MM.1S (cell line): ENCODE results near the gene NEDD4L.

Experiments
- DNase-seq: peaks from one replicate; pipeline ENCODE4 v3.0.0-alpha.2; 2015
- H2AFZ ChIP-seq: fragments of 300-600 bp; sonication (generic); 2 replicates; pipeline ENCODE4 v1.6.0; 2016; ENCODE audit warnings: antibody characterized with exemption, low read length
- H3F3A ChIP-seq: fragments of 300-600 bp; sonication (generic); 2 replicates; pipeline ENCODE4 v1.6.1; 2016; ENCODE audit warnings: mild to moderate bottlenecking, antibody characterized with exemption, low read length, moderate library complexity, mixed read lengths; ENCODE audit not compliant: insufficient read depth
- H3K27ac ChIP-seq: fragments of 300-600 bp; sonication (generic); 2 replicates; pipeline ENCODE4 v1.5.1; 2016; ENCODE audit warnings: mild to moderate bottlenecking, low read length
- H3K27me3 ChIP-seq: fragments of 300-600 bp; sonication (generic); replicated peaks from 2 replicates; pipeline ENCODE4 v1.6.0; 2016; ENCODE audit warnings: low read length; ENCODE audit not compliant: insufficient read depth
- H3K36me3 ChIP-seq: fragments of 300-600 bp; sonication (generic); replicated peaks from 2 replicates; pipeline ENCODE4 v1.6.1; 2016; ENCODE audit warnings: mild to moderate bottlenecking, low read length, mixed read lengths; ENCODE audit not compliant: insufficient read depth
- H3K4me1 ChIP-seq: fragments of 300-600 bp; sonication (generic); 2 replicates; pipeline ENCODE4 v1.6.1; 2016; ENCODE audit warnings: low read length, mixed read lengths
- H3K4me2 ChIP-seq: fragments of 300-600 bp; sonication (generic); 2 replicates; pipeline ENCODE4 v1.6.0; 2016; ENCODE audit warnings: low read depth, low read length
- H3K4me3 ChIP-seq: fragments of 300-600 bp; sonication (generic); 2 replicates; pipeline ENCODE4 v1.5.1; 2016; ENCODE audit warnings: low read length, mixed read lengths
- H3K79me2 ChIP-seq: fragments of 300-600 bp; sonication (generic); 2 replicates; pipeline ENCODE4 v1.6.1; 2016; ENCODE audit warnings: mixed run types, low read length, mixed read lengths
- H3K9ac ChIP-seq: fragments of 300-600 bp; sonication (generic); 2 replicates; pipeline ENCODE4 v1.6.1; 2016; ENCODE audit warnings: low read length, mixed read lengths
- H3K9me2 ChIP-seq: fragments of 300-600 bp; sonication (generic); replicated peaks from 2 replicates; pipeline ENCODE4 v1.6.1; 2016; ENCODE audit warnings: mild to moderate bottlenecking, low read length, mixed read lengths; ENCODE audit not compliant: insufficient read depth
- H3K9me3 ChIP-seq: fragments of 300-600 bp; sonication (generic); replicated peaks from 2 replicates; pipeline ENCODE4 v1.6.1; 2016; ENCODE audit warnings: mild to moderate bottlenecking, low read length, mixed read lengths; ENCODE audit not compliant: insufficient read depth
- H4K20me1 ChIP-seq: fragments of 300-600 bp; sonication (generic); 2 replicates; pipeline ENCODE4 v1.6.1; 2016; ENCODE audit warnings: mild to moderate bottlenecking, low read length, moderate library complexity, mixed read lengths; ENCODE audit not compliant: insufficient read depth
- EZH2 ChIP-seq: fragments of 300-600 bp; sonication (generic); optimal IDR thresholded peaks from 2 replicates; pipeline ENCODE3; 2017; ENCODE audit warnings: low read depth, mild to moderate bottlenecking, antibody characterized with exemption, low read length, mixed read lengths
- EZH2phosphoT487 ChIP-seq: fragments of 300-600 bp; sonication (generic); IDR thresholded peaks from 2 replicates; pipeline ENCODE4 v1.6.1; 2018; ENCODE audit warnings: antibody characterized with exemption, low read length
- TF ChIP-seq, protein P1 (sequence below): fragments of 300-600 bp; sonication (generic); IDR thresholded peaks from 2 replicates; pipeline ENCODE4 v1.5.1; 2016; ENCODE audit warnings: antibody characterized with exemption, low read length, mixed read lengths

The NEDD4L gene

DNA sequence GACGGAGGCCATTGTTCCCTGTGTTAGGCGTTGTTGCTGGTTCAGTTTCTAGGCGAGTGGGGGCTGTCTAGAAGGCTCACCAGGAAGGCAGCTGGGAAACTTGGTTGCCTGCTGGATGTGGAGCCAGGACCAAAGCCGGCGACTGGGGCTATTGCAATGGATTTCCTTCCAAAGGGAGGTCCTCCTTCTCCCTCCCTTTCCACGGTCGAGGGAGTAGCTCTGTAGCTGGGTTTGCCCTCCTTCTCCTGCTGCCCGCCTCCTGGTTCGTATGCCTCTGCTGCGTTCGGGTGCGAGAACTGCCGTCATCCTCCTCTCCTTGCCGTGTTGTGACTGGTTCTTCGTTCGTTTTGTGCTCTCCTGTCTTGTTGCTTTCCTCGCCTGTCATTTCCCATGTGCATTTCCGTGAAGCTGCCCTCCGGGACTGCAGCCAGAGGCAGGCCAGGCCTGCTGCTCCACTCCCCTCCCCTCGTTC is 203.4 kb downstream of the NEDD4L start:
- Histone ChIP-seq H3K9ac (no peak overlapping the region), H4K20me1 (no peaks in the 10 kb centered on the region)

DNA sequence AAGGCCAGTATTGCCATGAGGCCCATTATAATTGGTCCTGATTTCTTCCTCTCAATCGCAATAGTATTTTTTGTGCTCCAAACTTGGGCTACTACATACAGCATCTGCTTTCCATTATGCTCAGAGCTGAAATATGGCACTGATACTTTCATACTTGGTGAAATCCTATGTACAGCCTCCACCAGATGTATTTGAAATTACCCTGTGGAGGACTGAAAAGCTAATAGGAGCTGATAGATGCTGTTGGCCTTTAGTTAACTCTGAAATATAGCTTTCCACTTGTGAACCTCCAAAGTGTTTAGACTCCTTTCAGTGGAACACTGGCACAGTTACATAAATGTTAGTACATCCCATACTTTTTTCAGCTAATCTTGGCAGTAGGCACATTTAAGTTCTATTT is 205.7 kb downstream of the NEDD4L start:
- Histone ChIP-seq H3K27me3 (no peaks in the 10 kb centered on the region), H3K4me1 (no peaks in the 10 kb centered on the region), H3K9me3 (no peaks in the 10 kb centered on the region), H2AFZ (no peak overlapping the region), H3K79me2 (no peaks in the 10 kb centered on the region), H3K9ac (no peak overlapping the region), H3F3A (no peaks in the 10 kb centered on the region), H3K9me2 (no peaks in the 10 kb centered on the region), H3K36me3 (no peaks in the 10 kb centered on the region), H4K20me1 (no peaks in the 10 kb centered on the region), H3K27ac (no peak overlapping the region), H3K4me3 (no peak overlapping the region), H3K4me2 (no peak overlapping the region)
- no peak for DNase-seq
- no peak for TF ChIP-seq EZH2phosphoT487
- TF ChIP-seq, protein P1, sequence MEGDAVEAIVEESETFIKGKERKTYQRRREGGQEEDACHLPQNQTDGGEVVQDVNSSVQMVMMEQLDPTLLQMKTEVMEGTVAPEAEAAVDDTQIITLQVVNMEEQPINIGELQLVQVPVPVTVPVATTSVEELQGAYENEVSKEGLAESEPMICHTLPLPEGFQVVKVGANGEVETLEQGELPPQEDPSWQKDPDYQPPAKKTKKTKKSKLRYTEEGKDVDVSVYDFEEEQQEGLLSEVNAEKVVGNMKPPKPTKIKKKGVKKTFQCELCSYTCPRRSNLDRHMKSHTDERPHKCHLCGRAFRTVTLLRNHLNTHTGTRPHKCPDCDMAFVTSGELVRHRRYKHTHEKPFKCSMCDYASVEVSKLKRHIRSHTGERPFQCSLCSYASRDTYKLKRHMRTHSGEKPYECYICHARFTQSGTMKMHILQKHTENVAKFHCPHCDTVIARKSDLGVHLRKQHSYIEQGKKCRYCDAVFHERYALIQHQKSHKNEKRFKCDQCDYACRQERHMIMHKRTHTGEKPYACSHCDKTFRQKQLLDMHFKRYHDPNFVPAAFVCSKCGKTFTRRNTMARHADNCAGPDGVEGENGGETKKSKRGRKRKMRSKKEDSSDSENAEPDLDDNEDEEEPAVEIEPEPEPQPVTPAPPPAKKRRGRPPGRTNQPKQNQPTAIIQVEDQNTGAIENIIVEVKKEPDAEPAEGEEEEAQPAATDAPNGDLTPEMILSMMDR, result no peak

More for the DNA sequence above, 203.4 kb downstream of the NEDD4L start:
- H3K27ac ChIP-seq, result no peak overlapping the region
- no peak overlapping the region for H3K4me3 ChIP-seq
- no peaks in the 10 kb centered on the region for H3K79me2 ChIP-seq
- no peak overlapping the region for H3K4me2 ChIP-seq
- H3K27me3 ChIP-seq, result no peaks in the 10 kb centered on the region
- H3K9me2 ChIP-seq, result no peaks in the 10 kb centered on the region
- no peaks in the 10 kb centered on the region for H3F3A ChIP-seq
- H3K9me3 ChIP-seq, result no peaks in the 10 kb centered on the region
- no peak overlapping the region for H2AFZ ChIP-seq
- DNase-seq, result no peak
- no peaks in the 10 kb centered on the region for H3K36me3 ChIP-seq
- TF ChIP-seq EZH2phosphoT487 (no peak), EZH2 (no peak)
- TF ChIP-seq, protein P1, result no peak
- H3K4me1 ChIP-seq, result no peaks in the 10 kb centered on the region

DNA sequence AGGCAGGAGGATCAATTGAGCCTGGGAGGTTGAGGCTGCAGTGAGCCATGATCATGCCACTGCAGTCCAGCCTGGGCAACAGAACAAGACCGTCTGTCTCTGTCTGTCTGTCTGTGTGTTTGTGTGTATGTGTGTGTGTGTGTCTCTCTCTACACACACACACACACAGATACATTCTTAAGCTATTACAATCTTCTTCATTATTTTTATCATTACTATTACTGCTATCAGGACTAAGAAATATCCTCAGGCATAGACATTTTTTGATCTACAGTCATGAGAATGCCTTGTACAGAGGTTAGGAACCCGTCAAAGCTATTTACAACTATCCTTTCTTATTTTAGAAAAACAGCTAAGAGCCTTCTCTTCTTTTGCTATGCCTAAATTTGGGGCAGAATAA is 207.4 kb downstream of the NEDD4L start:
- H2AFZ ChIP-seq, result no peak overlapping the region
- H3K9me3 ChIP-seq, result no peaks in the 10 kb centered on the region
- H4K20me1 ChIP-seq, result no peaks in the 10 kb centered on the region
- no peak overlapping the region for H3K4me3 ChIP-seq
- no peak for DNase-seq
- no peaks in the 10 kb centered on the region for H3K9me2 ChIP-seq
- H3K27ac ChIP-seq, result no peak overlapping the region
- TF ChIP-seq, protein P1, result no peak
- TF ChIP-seq EZH2 (no peak), EZH2phosphoT487 (no peak)
- no peaks in the 10 kb centered on the region for H3F3A ChIP-seq
- H3K4me1 ChIP-seq, result no peaks in the 10 kb centered on the region
- H3K27me3 ChIP-seq, result no peaks in the 10 kb centered on the region
- no peak overlapping the region for H3K4me2 ChIP-seq
- no peaks in the 10 kb centered on the region for H3K79me2 ChIP-seq
- H3K36me3 ChIP-seq, result no peaks in the 10 kb centered on the region
- H3K9ac ChIP-seq, result no peak overlapping the region
